Thymus (tissue), 14 donors: ENCODE data around the gene KRT37. TPM values are rescaled to one million over a fixed set of nuclear protein-coding genes. Genes with fewer than 3 reads are reported as not detected.
A peak's percentile ranks its signal among the peaks of the same experiment; 100 is the strongest.

ENCODE experiments used
- DNase-seq, 9 donors: peaks; one replicate each; pipeline ENCODE4 v3.0.0-alpha.2; 2013; ENCODE audit warnings: low spot score in 9 of 9, low read depth in 6 of 9, missing footprints in 1 of 9
- H3K27ac ChIP-seq, 2 donors: one replicate each; pipeline ENCODE4 v1.5.1; 2013; ENCODE audit warnings: control low read depth in 1 of 2, low read depth in 1 of 2, low read length in 1 of 2, mild to moderate bottlenecking in 1 of 2, moderate library complexity in 1 of 2
- H3K27me3 ChIP-seq, 2 donors: one replicate each; pipeline ENCODE4 v1.5.1; 2013; ENCODE audit warnings: low read length in 1 of 2; ENCODE audit not compliant: control insufficient read depth in 2 of 2, insufficient read depth in 1 of 2
- H3K36me3 ChIP-seq, 2 donors: one replicate each; pipeline ENCODE4 v1.5.1; 2013; ENCODE audit warnings: low read length in 1 of 2, mild to moderate bottlenecking in 1 of 2, moderate library complexity in 1 of 2; ENCODE audit not compliant: control insufficient read depth in 2 of 2, insufficient read depth in 2 of 2
- H3K4me1 ChIP-seq, 2 donors: one replicate each; pipeline ENCODE4 v1.5.1; 2013; ENCODE audit warnings: low read length in 2 of 2; ENCODE audit not compliant: control insufficient read depth in 2 of 2, insufficient read depth in 2 of 2
- H3K4me3 ChIP-seq, 2 donors: one replicate each; pipeline ENCODE4 v1.5.1; 2013; ENCODE audit warnings: low read length in 2 of 2, control low read depth in 1 of 2, mild to moderate bottlenecking in 1 of 2
- H3K9me3 ChIP-seq, 2 donors: one replicate each; pipeline ENCODE4 v1.5.1; 2013; ENCODE audit warnings: low read length in 1 of 2, mild to moderate bottlenecking in 1 of 2; ENCODE audit not compliant: control insufficient read depth in 2 of 2, insufficient read depth in 1 of 2
- WGBS: extraction: QIAGEN DNeasy Blood & Tissue Kit; methylation state at CpG from one replicate; pipeline ENCODE4 v1.1.7; 2013; 5-methylcytosine and 5-hydroxymethylcytosine counted together
- long read RNA-seq, 10 donors: transcript quantifications; one replicate each; lab custom pipeline, GENCODE V29; 2026
- polyA plus RNA-seq: library from polyadenylated mRNA; stranded (reverse); fragments of 200-250 nt; gene quantifications from one replicate; pipeline ENCODE4 v1.2.3, GENCODE V29; 2013
- total RNA-seq: library from RNA; stranded (reverse); fragments of 120-200 nt; gene quantifications from one replicate; pipeline ENCODE4 v1.2.4, GENCODE V29; 2013
- donor health status: healthy.

The KRT37 gene
- total RNA-seq: 0.19 TPM
- polyA plus RNA-seq: 0.34 TPM
- long read RNA-seq, donor 1: 0 reads
- long read RNA-seq, donor 2: 0 reads
- long read RNA-seq, donor 3: 0 reads
- long read RNA-seq, donor 4: 0 reads
- long read RNA-seq, donor 5: 0 reads
- long read RNA-seq, donor 6: 0 reads
- long read RNA-seq, donor 7: 0 reads
- long read RNA-seq, donor 8: 0 reads
- long read RNA-seq, donor 9: 0 reads
- long read RNA-seq, donor 10: 0 reads

DNA sequence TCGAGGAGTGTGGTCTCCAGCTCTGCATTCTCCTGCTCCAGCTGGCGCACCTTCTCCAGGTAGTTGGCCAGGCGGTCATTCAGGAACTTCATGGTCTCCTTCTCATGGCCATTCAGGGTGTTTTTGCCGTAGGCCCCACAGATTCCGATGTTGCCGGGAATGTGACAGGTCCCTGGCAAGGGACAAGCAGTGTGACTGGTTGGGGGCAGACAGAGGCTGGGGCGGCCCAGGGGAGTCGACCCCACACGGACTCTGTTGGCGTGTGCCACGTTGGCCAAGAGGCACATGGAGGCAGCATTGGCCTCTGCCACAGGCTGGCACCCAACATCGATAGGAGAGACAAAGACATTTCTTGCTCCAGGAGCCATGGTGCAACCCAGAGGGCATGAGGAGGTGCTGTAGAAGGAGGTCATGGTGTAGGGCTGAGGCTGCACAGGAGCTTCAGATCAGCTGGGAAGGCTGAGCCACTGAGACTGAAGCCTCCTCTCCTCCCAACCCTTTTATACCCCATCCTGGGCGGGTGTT is at the start of gene KRT37:
KRT37 (minus strand) TSS at position 475 of the 525 bp plus-strand sequence; CDS start at position 413, 62 bp downstream.
- H3K4me3 ChIP-seq: no peak within 1 kb of the TSS
- 96% methylated on average over 13 of the region's 13 CpGs for WGBS
- no peaks in the 10 kb centered on the region for H3K9me3 ChIP-seq
- peaks cover 0 to 2% of the 10 kb centered on the region in 2 donors for H3K27me3 ChIP-seq
- no peaks in the 10 kb centered on the region for H3K36me3 ChIP-seq
- H3K4me1 ChIP-seq: no peaks in the 10 kb centered on the region
- DNase-seq: no peak
- H3K27ac ChIP-seq: no peak within 1 kb of the TSS

DNA sequence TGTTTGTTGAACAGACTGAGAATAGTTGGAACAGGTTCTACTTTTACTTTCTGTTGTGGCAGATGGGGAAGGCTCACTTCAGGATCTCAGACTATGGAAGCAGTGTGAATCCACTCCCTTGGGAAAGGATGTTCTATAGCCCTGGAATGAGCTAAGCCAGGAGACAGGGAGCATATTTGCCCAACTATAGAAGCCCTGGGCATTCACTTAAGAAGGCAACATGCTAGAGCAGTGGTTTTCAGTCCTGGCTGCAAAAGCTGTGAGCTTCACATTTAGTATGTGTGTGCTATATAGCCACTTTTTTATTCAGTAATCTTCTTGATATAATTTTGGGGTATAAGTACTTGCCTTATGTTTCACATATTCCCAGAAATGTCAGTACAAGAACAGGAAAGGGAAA is 44.0 kb upstream of the KRT37 start:
- Histone ChIP-seq H3K4me1 (no peaks in the 10 kb centered on the region), H3K9me3 (no peaks in the 10 kb centered on the region), H3K4me3 (no peak overlapping the region), H3K27ac (no peak overlapping the region), H3K27me3 (no peaks in the 10 kb centered on the region), H3K36me3 (no peaks in the 10 kb centered on the region)
- DNase-seq: no peak

DNA sequence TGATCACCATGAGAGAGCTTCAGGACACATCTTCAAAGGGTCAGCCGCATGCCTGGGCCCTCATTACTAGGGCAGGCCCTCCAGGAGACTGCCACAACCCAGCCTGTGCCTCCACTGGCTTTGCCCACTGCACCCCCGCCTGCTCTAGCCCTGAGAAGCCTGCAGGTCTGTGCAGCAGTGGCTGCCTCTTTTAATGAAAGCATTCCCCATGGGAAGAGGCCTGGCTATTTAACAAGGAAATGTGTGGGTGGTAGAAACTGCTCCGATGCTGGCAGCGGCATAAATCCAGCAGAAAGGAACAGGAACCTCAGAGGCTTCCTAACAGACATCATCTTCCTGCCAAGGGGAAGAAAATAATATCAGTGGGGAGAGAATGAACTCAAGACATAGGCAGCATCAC is 43.2 kb upstream of the KRT37 start:
- H3K9me3 ChIP-seq: no peaks in the 10 kb centered on the region
- no peaks in the 10 kb centered on the region for H3K4me1 ChIP-seq
- no peak for DNase-seq
- WGBS: 83% methylated on average over 4 of the region's 4 CpGs
- no peaks in the 10 kb centered on the region for H3K36me3 ChIP-seq
- H3K4me3 ChIP-seq: no peak overlapping the region
- no peaks in the 10 kb centered on the region for H3K27me3 ChIP-seq
- no peak overlapping the region for H3K27ac ChIP-seq

DNA sequence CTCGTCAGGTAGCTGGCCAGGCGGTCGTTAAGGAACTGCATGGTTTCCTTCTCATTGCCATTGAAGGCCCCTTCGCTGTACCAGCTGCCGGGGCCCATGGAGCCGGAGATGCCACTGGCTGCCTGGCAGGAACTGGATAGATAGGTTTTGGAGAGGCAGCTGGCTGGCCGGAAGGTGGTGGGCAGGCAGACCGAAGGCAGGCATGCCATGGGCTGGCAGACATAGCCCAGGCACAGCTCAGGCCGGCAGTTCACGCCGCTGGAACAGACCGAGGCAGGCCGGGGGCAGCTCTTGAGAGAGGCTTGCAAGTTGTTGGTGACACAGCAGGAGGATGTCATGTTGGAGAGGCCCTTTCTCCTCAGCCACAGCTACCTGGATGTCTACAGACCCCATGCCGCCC is 42.6 kb upstream of the KRT37 start, which contains the start of gene KRT32:
KRT32 (minus strand) TSS at position 399 of the 400 bp plus-strand sequence; CDS start at position 338, 61 bp downstream.
- no peak for DNase-seq
- H3K4me1 ChIP-seq: no peaks in the 10 kb centered on the region
- H3K4me3 ChIP-seq: no peak within 1 kb of the TSS
- WGBS: 95% methylated on average over 14 of the region's 14 CpGs
- no peaks in the 10 kb centered on the region for H3K36me3 ChIP-seq
- no peaks in the 10 kb centered on the region for H3K9me3 ChIP-seq
- no peak within 1 kb of the TSS for H3K27ac ChIP-seq
- no peaks in the 10 kb centered on the region for H3K27me3 ChIP-seq

DNA sequence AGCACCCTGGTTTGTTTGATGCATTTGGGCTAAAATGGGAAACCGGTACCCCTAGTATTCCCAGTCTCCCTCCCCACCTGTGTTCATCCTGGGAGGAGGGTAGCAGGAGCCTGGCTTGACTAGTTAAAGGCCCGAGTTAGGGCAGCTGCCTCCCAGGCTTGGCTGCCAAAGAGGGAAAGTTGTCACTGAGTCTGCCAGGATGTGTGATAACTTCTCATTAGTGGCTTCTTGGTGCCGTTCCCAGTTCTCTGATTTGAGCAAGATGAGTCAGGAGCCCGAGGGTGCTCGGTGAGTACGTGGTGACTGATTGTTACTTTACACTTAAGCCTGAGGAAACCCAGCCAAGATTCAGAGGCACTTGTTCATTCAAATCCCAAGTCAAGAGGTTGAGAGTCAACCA is 40.3 kb upstream of the KRT37 start:
- DNase-seq: peak in 2 of 9 donors; percentile 1 to 28
- Histone ChIP-seq H3K36me3 (no peaks in the 10 kb centered on the region), H3K9me3 (no peaks in the 10 kb centered on the region), H3K4me1 (no peaks in the 10 kb centered on the region), H3K4me3 (no peak overlapping the region), H3K27ac (peak overlapping the region in 1 of 2 donors; percentile 51), H3K27me3 (no peaks in the 10 kb centered on the region)
- WGBS: 85% methylated on average over 6 of the region's 6 CpGs

DNA sequence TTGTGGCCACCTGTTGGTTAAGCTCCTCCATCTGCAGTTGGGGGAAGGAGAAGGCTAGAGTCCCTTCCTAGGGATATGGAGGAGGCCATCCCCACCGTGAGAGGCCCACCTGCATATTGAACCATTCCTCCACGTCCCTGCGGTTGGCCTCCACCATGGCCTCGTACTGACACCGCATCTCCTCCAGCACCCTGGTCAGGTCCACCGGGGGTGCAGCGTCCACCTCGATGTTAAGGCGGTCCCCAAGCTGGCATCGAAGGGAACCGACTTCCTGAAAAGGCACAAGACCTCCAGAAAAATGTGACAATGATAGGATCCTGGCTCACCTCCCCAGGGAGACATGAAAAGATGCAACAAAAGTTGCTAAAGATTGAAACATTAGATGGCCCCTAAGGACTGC is 39.8 kb upstream of the KRT37 start:
- Histone ChIP-seq H3K4me1 (no peaks in the 10 kb centered on the region), H3K36me3 (no peaks in the 10 kb centered on the region), H3K27me3 (no peaks in the 10 kb centered on the region), H3K27ac (peak overlapping the region in 1 of 2 donors; percentile 51), H3K4me3 (no peak overlapping the region), H3K9me3 (no peaks in the 10 kb centered on the region)
- 88% methylated on average over 11 of the region's 11 CpGs for WGBS
- DNase-seq: no peak

DNA sequence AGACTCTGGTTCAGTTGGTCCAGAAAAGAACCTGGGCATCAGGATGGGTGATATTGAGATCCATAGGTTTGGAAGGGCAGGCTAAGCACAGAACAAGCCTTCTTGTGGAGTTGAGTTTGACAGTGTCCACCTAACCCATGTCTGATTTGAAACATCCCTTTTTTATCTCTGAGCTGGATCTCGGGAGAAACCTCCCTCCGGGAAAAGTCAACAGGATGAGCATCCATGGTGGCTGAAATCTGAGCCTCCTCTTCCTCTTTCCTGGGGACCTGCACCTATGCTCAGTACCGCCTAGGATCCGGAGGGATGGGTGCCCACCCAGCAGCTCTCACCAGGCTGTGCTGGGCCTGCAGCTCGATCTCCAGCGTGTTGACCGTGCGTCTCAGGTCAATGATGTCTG is 39.4 kb upstream of the KRT37 start:
- Histone ChIP-seq H3K9me3 (no peaks in the 10 kb centered on the region), H3K27me3 (no peaks in the 10 kb centered on the region), H3K4me3 (no peak overlapping the region), H3K36me3 (no peaks in the 10 kb centered on the region), H3K4me1 (no peaks in the 10 kb centered on the region), H3K27ac (no peak overlapping the region)
- DNase-seq: no peak
- WGBS: 96% methylated on average over 8 of the region's 8 CpGs

DNA sequence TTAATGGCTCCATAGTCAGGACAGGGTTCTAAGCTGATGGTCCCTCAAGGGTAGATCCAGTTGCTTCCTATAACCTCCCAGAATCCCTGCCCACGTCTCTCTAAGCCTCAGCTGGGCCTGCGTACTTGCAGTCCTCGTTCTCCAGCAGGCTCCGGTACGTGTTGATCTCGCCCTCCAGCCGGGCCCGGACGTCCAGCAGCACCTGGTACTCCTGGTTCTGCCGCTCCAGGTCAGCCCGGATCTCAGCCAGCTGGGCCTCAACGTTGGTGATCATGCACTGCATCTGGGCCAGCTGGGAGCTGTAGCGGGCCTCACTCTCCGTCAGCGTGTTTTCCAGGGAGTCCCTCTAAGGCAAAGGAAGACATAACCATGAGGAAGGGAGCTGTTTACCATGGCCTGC is 38.3 kb upstream of the KRT37 start:
- H3K27ac ChIP-seq: no peak overlapping the region
- no peaks in the 10 kb centered on the region for H3K9me3 ChIP-seq
- DNase-seq: no peak
- no peaks in the 10 kb centered on the region for H3K36me3 ChIP-seq
- 87% methylated on average over 15 of the region's 15 CpGs for WGBS
- no peaks in the 10 kb centered on the region for H3K4me1 ChIP-seq
- H3K4me3 ChIP-seq: no peak overlapping the region
- no peaks in the 10 kb centered on the region for H3K27me3 ChIP-seq

DNA sequence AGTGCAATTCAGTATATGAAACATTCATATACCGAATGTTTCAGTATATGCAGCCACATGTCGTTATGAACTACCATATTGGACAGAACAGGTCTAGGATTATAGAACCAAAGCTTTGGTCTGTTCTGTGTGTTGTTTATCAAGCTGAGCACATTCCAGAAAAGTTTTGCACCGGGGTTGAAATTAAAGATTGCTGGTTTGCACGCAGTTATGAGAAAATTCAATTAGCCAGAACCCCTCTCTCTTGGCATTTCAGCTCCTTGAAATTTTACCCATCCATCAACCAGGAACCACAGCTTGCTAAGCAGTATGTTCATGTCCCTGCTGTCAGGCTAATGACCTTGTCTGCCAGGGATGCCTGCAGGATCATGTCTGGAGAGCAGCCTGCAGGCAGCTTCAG is 33.3 kb upstream of the KRT37 start:
- Histone ChIP-seq H3K27me3 (peaks cover 0 to 2% of the 10 kb centered on the region in 2 donors), H3K9me3 (no peaks in the 10 kb centered on the region), H3K27ac (peak overlapping the region in 1 of 2 donors; percentile 58), H3K4me1 (peaks cover 0 to 9% of the 10 kb centered on the region in 2 donors), H3K4me3 (no peak overlapping the region), H3K36me3 (no peaks in the 10 kb centered on the region)
- WGBS: 87% methylated on average over 4 of the region's 4 CpGs
- DNase-seq: peak in 2 of 9 donors; percentile 0 to 22
